GM21723 (cell line): ENCODE results near the gene DNAJC13.
A peak's percentile ranks its signal among the peaks of the same experiment; 100 is the strongest.
"Not testable (repeated sequence)": the region's sequence is repeated elsewhere in the genome, so short reads cannot be mapped to it uniquely, and the experiment has no call there.

ENCODE experiments used
- ATAC-seq: cut with Tn5 transposase; IDR thresholded peaks from one replicate; pipeline ENCODE4 v1.9.1; 2021; ENCODE audit warnings: mild to moderate bottlenecking, moderate library complexity; ENCODE audit not compliant: unreplicated experiment

Gene DNAJC13, protein sequence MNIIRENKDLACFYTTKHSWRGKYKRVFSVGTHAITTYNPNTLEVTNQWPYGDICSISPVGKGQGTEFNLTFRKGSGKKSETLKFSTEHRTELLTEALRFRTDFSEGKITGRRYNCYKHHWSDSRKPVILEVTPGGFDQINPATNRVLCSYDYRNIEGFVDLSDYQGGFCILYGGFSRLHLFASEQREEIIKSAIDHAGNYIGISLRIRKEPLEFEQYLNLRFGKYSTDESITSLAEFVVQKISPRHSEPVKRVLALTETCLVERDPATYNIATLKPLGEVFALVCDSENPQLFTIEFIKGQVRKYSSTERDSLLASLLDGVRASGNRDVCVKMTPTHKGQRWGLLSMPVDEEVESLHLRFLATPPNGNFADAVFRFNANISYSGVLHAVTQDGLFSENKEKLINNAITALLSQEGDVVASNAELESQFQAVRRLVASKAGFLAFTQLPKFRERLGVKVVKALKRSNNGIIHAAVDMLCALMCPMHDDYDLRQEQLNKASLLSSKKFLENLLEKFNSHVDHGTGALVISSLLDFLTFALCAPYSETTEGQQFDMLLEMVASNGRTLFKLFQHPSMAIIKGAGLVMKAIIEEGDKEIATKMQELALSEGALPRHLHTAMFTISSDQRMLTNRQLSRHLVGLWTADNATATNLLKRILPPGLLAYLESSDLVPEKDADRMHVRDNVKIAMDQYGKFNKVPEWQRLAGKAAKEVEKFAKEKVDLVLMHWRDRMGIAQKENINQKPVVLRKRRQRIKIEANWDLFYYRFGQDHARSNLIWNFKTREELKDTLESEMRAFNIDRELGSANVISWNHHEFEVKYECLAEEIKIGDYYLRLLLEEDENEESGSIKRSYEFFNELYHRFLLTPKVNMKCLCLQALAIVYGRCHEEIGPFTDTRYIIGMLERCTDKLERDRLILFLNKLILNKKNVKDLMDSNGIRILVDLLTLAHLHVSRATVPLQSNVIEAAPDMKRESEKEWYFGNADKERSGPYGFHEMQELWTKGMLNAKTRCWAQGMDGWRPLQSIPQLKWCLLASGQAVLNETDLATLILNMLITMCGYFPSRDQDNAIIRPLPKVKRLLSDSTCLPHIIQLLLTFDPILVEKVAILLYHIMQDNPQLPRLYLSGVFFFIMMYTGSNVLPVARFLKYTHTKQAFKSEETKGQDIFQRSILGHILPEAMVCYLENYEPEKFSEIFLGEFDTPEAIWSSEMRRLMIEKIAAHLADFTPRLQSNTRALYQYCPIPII (N-terminal part only)

DNA sequence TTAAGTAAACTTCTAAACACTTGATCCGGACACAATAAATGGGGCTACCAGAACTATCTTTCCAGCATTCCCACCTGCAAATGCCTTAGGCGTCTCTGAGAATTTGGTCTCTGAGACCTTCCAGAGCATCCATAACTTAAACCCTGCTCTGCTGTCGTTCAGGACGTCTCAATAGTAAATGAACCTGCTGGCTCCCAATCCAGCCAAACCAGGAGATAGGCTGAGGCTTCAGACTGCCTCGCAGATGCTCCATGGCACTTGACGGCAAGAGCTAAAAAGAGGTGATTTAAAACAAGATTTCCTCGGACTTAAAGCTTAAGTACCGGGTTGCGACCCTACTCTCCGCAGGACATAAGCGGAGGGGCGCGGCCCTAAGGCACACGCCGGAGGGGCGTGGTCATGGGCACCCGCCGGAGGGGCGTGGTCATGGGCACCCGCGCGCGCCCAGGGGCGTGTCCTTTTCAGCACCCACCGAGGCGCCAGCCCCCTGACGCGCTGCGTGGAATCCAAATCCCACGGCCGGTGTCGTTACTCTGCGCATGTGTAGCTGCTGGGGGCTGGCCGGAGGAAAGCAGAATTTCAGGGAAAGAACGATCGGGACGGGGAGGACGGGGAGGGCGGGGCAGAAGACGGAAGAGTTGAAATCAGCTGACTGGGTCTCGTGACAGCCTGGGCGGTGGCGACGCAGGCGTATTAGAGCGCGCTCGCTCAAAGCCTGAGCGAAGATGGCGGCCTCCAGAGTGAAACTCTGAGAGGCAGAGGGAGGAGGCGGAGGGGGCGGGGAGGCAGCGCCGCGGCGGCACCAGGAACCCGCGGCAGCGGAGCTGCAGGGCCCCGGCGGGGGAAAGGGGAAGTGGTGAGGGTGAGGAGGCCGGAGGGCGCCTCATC lies at the start of gene DNAJC13:
TSS of gene DNAJC13 (plus strand) at position 696 of the 888 bp plus-strand sequence. CDS start 17,049 bp downstream, outside the sequence.
- ATAC-seq, result peak; percentile 91

DNA sequence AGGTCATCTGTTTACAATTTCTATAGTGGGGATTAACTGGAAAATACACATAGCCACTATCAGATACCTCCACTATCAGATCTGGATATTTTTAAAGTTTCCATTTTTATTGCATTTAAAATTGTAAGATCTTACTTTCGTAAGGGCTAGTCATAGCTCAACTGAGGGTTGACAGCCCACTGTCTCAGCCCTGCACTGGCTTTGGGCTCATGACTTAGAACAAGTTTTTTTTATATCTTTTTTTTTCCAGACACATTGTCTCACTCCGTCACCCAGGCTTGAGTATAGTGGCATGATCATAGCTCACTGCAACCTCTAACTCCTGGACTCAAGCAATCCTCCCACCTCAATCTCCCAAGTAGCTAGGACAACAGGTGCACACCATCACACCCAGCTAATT lies 48.8 kb upstream of the DNAJC13 start:
- no peak for ATAC-seq

DNA sequence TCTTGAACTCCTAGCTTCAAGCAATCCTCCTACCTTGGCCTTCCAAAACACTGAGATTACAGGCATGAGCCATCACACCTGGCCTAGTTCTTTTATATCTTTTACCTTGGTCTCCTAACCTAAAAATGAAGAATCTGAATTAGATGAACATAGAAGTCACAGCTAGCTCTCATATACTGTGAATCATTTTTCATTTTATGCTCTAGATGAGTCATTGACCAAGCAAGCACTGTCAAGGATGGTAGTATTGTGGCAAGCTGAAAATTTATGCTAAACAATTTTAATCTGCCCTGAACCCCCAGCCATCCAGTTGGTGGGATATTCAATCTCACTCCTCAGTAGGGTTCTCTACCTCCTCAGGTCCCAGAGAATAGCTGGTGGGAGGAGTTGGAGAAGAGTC lies 48.3 kb upstream of the DNAJC13 start:
- no peak for ATAC-seq

DNA sequence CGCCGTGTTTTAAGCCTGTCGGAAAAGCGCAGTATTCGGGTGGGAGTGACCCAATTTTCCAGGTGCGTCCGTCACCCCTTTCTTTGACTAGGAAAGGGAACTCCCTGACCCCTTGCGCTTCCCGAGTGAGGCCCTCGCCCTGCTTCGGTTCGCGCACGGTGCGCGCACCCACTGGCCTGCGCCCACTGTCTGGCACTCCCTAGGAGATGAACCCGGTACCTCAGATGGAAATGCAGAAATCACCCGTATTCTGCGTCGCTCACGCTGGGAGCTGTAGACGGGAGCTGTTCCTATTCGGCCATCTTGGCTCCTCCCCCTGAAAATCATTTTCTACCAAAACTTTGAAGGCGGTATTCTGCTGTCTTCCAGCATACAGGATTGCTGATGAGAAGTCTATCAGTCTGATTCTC lies 40.4 kb upstream of the DNAJC13 start:
- ATAC-seq, result not testable (repeated sequence)

DNA sequence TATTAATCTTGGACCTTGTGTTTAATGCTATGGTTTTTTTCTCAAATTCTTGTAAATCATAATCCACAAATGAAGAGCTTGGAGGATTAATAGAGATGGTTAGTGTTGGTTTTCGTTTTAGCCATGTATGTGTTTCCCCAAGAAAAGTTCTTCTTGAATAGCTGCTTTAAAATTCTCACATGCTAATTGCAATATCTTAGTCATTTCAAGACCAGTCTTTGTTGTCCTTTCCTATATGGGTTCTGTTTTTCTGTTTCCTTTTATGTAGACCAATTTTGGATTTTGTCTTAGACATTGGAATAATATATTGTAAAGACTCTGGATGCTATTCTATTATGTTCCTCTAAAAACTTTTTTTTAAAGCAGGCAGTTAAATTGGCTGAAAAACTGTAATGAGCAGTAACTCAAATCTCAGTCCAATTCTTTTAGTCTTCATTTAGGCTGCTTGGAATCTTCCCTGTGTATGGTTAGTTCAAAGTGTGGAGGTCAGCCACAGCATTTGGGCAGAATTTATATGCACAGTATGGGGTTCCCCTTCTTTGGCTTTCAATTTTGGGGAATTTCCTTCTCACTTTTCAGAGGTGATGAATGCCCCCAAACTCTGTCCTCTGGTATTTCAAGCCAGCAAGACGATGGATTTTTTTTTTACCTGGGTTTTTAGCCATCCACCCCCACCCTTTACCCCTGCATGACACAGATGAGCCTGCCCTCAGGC lies 39.1 kb upstream of the DNAJC13 start:
- no peak for ATAC-seq

DNA sequence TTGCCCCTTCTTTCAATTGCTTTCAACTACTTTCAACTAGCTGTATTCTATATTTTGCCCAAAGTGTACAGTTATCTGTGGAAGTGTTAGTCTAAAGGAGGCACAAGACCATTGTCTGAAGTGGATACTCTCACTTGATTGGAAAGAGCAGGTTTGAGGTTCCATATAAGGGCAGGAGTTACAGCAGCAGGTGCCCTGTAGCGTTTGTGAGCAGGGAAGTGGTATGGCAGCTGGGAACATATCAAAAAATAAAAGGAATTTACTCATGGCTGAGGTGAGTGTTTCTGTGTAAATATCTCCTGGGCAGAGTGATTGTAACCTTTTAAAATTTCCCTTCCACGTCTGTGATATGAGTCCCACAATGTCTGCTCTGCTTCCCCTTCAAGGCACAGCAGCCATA lies 38.5 kb upstream of the DNAJC13 start:
- no peak for ATAC-seq

DNA sequence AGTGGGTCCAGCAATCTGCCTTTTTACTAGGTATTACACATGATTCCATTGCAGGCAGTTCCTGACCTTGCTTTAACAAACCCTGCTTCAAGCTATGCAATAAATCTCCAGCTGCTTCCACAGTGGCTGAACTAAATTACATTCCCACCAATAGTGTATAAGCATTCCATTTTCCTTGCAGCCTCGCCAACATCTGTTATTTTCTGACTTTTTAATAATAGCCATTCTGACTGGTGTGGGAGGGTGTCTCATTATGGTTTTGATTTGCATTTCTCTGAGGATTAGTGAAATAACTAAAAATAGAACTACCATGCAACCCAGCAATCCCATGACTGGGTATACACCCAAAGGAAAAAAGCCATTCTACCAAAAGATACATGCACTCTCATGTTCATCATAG lies 36.4 kb upstream of the DNAJC13 start:
- no peak for ATAC-seq

DNA sequence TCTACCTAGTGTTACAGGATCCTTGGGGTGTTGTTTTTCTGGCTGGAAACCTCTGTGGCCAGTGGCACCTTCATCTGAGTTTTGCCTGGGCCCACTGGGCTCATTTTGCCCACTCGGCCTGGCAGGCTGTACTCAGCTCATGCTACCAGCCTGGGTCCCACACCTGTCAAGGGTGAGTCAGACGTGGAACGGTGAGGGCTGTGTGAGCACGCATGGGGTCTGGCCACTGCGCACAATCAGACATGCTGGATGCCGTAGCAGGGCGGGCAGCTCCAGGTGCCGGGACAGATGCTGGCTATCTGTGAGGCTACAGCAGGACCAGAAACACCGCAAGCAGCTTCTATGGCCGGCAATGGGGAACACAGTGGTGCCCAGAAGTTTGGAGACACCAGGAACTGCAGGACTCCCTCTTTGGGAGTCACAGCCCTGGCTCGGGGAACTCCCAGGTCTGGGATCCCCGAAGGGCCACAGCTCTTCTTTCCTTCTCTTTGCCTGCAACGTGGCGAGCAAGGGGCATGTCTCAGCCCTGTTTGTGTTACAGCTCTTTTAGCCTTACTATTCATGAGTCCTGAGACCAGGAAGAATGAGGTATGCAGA lies 35.9 kb upstream of the DNAJC13 start:
- no peak for ATAC-seq

DNA sequence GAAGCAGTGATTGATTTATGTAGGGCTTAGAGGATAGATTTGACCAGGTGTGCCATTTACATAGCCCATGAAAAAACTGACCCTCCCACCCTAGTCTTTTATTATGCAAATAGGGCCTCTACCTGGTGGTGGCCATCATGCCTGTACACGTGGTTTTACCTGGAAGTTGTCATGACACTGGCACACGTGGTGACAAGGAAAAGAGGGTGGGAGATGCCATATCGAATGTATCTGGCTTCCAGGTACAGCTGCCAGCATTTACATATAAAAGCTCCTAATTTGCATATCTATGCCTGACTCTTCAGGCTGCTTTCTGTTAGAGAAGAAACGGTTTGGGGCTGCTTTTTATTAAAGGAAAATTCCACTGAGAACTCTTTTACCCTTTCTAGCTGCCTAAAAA lies 35.0 kb upstream of the DNAJC13 start:
- no peak for ATAC-seq

DNA sequence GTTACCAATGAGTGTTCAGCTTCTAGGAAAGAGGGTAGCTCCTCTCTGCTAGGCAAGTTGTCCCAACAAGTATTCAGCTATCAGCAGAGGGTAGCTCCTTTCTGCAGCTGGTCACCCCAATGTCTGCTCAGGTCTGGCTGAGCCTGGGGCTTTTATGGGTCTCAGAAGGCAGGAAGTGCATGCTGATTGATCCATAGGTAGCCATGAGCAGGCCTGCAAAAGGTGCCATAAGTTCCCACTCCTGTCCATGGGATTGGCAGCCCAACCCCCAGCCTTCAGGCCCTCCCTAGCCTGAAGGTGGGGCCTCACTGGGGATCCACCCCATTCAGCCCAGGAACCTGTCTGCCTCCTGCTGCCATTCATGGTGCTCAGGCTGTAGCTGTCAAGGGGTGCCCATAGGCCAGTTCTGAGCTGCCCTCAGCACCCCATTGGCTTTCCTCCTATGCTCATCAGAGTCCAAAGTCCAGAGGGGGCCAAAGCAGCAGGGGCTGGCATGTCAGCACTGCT lies 34.6 kb upstream of the DNAJC13 start:
- ATAC-seq, result no peak

DNA sequence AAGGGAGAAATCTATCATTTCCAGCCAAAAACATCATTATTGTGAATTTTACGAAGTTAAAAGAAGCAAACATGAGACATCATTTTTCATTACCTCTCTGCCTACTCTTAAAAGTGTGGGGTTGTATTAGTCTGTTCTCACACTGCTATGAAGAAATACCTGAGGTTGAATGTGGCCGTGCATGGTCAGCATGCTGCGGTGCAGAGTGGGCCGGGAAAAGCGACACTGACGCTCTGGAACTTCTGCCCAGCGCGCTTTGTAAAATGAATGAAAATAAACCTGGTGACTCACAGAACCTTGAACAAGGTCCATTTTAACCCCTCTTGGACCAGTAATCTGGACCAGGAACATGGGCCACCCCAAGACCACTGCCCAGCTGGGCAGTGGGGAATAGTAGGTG lies 31.0 kb upstream of the DNAJC13 start:
- ATAC-seq, result no peak

DNA sequence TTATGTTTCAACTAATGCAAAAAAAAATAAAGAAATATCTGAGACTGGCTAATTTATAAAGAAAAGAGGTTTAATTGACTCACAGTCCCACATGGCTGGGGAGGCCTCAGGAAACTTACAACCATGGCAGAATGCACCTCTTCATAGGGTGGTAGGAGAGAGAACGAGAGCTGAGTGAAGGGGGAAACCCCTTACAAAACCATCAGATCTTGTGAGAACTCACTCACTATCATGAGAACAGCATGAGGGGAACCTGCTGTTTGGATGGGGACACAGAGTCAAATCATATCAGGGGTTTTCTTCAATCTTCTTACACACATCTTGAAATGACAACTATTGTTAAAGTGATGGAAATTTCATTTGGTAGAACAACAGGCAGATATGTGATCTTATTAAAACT lies 24.6 kb upstream of the DNAJC13 start:
- ATAC-seq, result peak; percentile 51

DNA sequence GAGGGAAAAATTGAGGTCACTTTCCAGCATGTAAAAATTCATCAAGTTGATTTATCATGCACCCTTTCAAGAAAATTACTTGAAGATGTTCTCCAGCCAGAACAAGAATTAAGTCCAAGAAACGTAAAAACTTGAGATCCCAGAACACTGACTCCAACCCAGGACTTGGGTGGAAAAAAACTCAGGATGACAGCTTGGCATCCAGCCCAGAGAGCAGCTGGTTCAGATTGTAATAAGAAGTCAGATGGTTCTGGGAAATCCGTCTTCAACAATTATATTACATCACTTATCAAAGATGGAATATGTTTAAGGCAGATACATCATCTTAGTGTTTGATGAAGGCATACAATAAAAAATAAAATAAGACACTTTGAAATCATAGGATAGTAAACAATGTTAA lies 23.0 kb upstream of the DNAJC13 start:
- no peak for ATAC-seq

DNA sequence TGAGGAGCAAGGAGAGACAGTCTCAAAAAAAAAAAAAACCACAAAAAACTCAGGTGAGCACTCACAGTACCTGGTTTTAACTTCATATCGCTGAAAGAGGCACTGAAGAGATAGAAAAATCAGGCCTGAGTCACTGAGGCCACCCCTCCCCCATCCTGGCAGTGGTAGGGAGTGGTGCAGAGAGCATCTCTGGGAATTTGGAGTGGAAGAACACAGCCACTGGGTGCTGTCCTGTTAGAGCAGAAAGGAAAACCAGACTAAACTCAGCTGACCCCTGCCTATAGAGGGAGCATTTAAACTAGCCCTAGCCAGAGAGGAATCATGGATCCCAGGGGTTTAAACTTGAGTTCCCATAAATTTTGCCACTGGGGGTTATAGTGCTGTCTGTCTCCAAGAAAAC lies 22.2 kb upstream of the DNAJC13 start:
- no peak for ATAC-seq

DNA sequence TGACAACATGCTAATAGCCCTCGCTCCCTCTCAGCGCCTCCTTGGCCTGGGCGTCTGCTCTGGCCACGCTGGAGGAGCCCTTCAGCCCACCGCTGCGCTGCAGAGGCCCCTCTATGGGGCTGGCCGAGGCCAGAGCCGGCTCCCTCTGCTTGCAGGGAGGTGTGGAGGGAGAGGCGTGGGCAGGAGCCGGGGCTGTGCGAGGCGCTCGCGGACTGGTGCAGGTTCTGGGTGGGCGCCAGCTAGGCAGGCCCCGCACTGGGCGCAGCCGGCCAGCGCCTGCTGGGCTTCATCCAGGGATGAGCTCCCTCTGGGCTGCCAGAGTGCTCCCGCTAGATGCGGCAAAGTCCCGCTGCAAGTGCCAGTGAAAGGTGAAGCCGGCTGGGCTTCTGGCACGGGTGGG lies 21.0 kb upstream of the DNAJC13 start:
- no peak for ATAC-seq

DNA sequence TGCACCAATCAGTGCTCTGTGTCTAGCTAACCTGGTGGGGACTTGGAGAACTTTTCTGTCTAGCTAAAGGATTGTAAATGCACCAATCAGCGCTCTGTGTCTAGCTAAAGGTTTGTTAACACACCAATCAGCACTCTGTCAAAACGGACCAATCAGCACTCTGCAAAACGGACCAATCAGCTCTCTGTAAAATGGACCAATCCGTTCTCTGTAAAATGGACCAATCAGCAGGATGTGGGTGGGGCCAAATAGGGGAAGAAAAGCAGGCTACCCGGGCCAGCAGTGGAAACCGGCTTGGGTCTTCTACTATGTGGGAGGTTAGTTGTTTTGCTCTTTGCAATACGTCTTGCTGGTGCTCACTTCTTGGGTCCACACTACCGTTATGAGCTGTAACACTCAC lies 20.5 kb upstream of the DNAJC13 start:
- not testable (repeated sequence) for ATAC-seq

DNA sequence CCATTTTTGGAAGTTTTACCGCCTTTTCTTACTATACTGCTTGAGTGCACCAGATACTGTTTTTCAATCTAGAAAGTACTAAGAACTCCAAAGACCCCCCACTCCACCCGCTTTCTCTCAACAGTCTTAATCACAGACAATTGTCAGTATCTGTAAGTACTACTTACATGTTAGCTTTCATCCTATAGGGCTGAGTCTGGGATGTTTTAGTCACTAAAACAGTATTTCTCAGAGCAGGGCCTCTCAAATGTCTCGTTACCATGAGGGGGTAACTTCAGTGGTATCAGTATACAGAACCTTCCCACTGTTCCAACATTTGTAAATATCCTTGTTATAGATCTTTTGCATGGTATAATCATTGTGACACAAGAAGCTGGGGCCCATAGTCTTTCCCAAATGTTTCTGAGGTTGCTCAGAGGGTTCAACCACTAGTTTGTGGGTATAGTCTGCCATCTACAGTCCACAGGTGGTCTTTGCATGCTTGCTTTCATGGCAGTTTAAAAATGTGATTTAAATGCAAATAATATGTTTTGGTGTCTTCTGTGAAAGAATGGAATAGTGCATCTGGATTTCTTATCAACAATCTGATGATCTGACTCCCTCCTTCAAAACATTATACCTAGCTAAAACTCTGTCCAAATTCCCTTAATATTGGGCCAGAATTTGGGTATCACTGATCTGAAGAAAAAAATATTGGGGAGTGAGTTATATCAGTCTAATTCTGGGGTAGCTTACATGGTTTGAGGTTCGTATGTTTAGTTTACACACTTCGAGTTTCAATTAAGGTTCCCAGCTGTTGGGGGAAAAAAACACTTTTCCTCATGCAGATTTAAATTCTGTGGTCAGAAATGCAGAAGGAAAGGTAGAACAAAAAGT lies 18.0 kb upstream of the DNAJC13 start:
- ATAC-seq, result no peak

DNA sequence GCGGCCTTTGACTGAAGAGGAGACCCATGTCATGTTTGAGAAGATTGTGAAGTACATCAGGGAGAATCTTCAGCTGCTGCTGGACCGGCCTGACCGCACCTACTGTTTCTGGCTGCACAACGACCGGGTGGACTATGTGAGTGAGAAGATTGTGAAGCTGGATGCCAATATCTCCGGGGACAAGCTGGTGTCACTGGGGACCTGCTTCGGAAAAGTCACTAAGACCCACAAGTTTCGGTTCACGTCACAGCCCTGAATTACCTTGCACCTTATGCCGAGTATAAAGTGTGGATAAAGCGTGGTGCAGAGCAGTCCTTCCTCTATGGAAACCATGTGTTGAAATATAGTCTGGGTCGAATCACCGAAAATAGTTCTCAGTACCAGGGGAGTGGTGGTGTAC lies 16.0 kb upstream of the DNAJC13 start:
- ATAC-seq, result no peak
